ENCODE data around the gene ARRB1. TPM values are rescaled to one million over a fixed set of nuclear protein-coding genes. Genes with fewer than 3 reads are reported as not detected.
A peak's percentile ranks its signal among the peaks of the same experiment; 100 is the strongest.

The ARRB1 gene
- total and polyA plus RNA-seq, 2 of the 13 experiments (the other 11 are each of a cell fraction or from before 2014, with no cell fraction given), result 22.5 to 35.7 TPM

DNA sequence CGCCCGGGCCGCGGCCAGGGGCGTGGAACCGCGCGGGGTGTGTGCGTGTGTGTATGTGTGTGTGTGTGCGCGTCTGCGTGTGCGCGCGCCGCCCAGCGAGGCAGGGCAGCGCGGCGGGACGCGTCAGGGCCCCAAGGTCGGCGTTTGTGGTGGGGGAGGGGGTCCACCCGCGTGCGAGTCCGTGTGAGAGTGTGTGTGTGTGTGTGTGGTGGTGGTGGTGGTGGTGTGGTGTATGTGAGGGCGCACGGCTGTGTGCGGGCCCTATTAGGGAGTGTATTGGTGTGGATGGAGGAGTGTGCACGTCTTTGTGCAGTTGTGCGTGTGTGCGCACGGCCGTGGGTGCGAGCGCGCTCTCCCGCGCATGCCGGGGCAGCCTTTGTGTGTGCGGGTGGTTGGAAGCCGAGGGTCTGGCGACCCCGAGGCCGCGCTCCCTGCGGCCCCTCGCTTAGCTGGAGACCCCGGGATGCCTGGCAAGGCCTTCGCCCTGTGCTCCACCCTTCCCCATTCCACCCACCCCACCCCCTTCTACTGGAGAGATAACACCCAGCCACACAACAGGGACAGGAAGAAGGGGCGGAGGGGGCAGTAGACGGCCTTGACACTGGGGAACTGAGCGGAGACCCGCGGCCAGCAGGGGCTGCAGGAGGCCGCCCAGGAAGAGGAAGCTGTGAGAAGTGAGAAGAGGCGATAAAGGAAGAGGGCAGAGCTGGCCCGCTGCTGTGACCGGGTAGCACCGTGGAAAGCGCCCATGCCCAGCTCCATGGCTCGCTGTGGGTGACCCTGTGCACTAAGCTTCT lies 528 bp upstream of the ARRB1 start (continued):
- TF ChIP-seq, protein P1, sequence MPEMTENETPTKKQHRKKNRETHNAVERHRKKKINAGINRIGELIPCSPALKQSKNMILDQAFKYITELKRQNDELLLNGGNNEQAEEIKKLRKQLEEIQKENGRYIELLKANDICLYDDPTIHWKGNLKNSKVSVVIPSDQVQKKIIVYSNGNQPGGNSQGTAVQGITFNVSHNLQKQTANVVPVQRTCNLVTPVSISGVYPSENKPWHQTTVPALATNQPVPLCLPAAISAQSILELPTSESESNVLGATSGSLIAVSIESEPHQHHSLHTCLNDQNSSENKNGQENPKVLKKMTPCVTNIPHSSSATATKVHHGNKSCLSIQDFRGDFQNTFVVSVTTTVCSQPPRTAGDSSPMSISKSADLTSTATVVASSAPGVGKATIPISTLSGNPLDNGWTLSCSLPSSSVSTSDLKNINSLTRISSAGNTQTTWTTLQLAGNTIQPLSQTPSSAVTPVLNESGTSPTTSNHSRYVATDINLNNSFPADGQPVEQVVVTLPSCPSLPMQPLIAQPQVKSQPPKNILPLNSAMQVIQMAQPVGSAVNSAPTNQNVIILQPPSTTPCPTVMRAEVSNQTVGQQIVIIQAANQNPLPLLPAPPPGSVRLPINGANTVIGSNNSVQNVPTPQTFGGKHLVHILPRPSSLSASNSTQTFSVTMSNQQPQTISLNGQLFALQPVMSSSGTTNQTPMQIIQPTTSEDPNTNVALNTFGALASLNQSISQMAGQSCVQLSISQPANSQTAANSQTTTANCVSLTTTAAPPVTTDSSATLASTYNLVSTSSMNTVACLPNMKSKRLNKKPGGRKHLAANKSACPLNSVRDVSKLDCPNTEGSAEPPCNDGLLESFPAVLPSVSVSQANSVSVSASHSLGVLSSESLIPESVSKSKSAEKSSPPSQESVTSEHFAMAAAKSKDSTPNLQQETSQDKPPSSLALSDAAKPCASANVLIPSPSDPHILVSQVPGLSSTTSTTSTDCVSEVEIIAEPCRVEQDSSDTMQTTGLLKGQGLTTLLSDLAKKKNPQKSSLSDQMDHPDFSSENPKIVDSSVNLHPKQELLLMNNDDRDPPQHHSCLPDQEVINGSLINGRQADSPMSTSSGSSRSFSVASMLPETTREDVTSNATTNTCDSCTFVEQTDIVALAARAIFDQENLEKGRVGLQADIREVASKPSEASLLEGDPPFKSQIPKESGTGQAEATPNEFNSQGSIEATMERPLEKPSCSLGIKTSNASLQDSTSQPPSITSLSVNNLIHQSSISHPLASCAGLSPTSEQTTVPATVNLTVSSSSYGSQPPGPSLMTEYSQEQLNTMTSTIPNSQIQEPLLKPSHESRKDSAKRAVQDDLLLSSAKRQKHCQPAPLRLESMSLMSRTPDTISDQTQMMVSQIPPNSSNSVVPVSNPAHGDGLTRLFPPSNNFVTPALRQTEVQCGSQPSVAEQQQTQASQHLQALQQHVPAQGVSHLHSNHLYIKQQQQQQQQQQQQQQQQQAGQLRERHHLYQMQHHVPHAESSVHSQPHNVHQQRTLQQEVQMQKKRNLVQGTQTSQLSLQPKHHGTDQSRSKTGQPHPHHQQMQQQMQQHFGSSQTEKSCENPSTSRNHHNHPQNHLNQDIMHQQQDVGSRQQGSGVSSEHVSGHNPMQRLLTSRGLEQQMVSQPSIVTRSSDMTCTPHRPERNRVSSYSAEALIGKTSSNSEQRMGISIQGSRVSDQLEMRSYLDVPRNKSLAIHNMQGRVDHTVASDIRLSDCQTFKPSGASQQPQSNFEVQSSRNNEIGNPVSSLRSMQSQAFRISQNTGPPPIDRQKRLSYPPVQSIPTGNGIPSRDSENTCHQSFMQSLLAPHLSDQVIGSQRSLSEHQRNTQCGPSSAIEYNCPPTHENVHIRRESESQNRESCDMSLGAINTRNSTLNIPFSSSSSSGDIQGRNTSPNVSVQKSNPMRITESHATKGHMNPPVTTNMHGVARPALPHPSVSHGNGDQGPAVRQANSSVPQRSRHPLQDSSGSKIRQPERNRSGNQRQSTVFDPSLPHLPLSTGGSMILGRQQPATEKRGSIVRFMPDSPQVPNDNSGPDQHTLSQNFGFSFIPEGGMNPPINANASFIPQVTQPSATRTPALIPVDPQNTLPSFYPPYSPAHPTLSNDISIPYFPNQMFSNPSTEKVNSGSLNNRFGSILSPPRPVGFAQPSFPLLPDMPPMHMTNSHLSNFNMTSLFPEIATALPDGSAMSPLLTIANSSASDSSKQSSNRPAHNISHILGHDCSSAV (CRISPR knock-in tag; IDR thresholded peaks at IDR 0.05; ENCODE audit: borderline replicate concordance), result no peak
- TF ChIP-seq GABPA (IDR thresholded peaks at IDR 0.05; ENCODE audit: low read depth, low read length) (no peak), GABPA (CRISPR knock-in tag; IDR thresholded peaks at IDR 0.05; ENCODE audit: low read depth) (peak; percentile 72), XBP1 (CRISPR knock-in tag; IDR thresholded peaks at IDR 0.05) (no peak), ATF2 (CRISPR knock-in tag; IDR thresholded peaks at IDR 0.05) (0 out of 2 replicates have a peak, but pooled peaks have one; percentile 13), NR2F6 (IDR thresholded peaks at IDR 0.05) (peak; percentile 84), NR2F6 (CRISPR knock-in tag; IDR thresholded peaks at IDR 0.05) (peak; percentile 94), ZNF275 (CRISPR knock-in tag; IDR thresholded peaks at IDR 0.05; ENCODE audit: borderline replicate concordance) (no peak; the same call in 1 of the 2 replicates), ZNF746 (CRISPR knock-in tag; IDR thresholded peaks at IDR 0.05) (peak; percentile 84), SIN3B (IDR thresholded peaks at IDR 0.05; ENCODE audit: low read length) (no peak), TP53 (CRISPR knock-in tag; conservative IDR thresholded peaks at IDR 0.05) (0 out of 2 replicates have a peak, but pooled peaks have one; percentile 35), ZNF572 (CRISPR knock-in tag; IDR thresholded peaks at IDR 0.05) (no peak), ZNF607 (CRISPR knock-in tag; IDR thresholded peaks at IDR 0.05; ENCODE audit: borderline replicate concordance) (0 out of 2 replicates have a peak, but pooled peaks have one; percentile 25), ZNF414 (CRISPR knock-in tag; IDR thresholded peaks at IDR 0.05) (no peak), HDAC2 (CRISPR knock-in tag; IDR thresholded peaks at IDR 0.05) (peak; percentile 80), IKZF4 (CRISPR knock-in tag; IDR thresholded peaks at IDR 0.05; ENCODE audit: borderline replicate concordance, low read depth, not compliant biosample characterization) (no peak)
- TF ChIP-seq, protein P2, sequence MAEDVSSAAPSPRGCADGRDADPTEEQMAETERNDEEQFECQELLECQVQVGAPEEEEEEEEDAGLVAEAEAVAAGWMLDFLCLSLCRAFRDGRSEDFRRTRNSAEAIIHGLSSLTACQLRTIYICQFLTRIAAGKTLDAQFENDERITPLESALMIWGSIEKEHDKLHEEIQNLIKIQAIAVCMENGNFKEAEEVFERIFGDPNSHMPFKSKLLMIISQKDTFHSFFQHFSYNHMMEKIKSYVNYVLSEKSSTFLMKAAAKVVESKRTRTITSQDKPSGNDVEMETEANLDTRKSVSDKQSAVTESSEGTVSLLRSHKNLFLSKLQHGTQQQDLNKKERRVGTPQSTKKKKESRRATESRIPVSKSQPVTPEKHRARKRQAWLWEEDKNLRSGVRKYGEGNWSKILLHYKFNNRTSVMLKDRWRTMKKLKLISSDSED (CRISPR knock-in tag; IDR thresholded peaks at IDR 0.05), result no peak
